Measurements from ENCODE around the gene LRRIQ4.

LRRIQ4 gene

DNA sequence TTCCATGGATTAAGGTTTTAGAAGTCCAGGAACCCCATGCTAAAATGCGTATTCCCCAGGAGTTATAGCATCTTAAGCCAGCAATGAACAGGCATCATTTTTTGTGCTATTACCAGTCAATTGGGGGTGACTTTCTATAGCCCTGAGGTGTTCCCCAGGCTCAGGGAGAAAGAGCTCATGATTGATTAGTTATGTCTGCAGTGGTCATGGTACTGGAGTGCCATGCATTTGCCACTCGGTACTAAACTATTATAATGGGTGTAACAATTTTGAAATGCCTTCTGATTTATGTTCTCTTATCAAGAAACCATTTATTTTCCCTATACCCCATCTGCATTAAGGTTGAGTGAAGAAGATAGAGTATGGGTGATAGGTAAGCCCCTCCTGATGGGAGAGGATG is 45.1 kb downstream of the LRRIQ4 start:
- no peak overlapping the region for H3K27ac Mint-ChIP-seq
- no peaks in the 10 kb centered on the region for H3K9me3 Mint-ChIP-seq
- H3K27me3 Mint-ChIP-seq: peaks cover 2% of the 10 kb centered on the region
- H3K4me3 Mint-ChIP-seq: no peak overlapping the region
- H3K36me3 Mint-ChIP-seq: no peaks in the 10 kb centered on the region
- ATAC-seq (ENCODE audit: low read depth): no peak
- no peaks in the 10 kb centered on the region for H3K4me1 Mint-ChIP-seq
- no peak for DNase-seq (ENCODE audit: low spot score in 2 of 2)

GRCh38 chr3:169861871-169862270 is 49.2 kb downstream of the LRRIQ4 start:
- no peak for ATAC-seq (ENCODE audit: low read depth)
- peaks cover 20% of the 10 kb centered on the region for H3K4me1 Mint-ChIP-seq
- no peak overlapping the region for H3K4me3 Mint-ChIP-seq
- DNase-seq (ENCODE audit: low spot score in 2 of 2): no peak
- H3K27ac Mint-ChIP-seq: no peak overlapping the region
- H3K36me3 Mint-ChIP-seq: no peaks in the 10 kb centered on the region
- no peaks in the 10 kb centered on the region for H3K9me3 Mint-ChIP-seq
- no peaks in the 10 kb centered on the region for H3K27me3 Mint-ChIP-seq

DNA sequence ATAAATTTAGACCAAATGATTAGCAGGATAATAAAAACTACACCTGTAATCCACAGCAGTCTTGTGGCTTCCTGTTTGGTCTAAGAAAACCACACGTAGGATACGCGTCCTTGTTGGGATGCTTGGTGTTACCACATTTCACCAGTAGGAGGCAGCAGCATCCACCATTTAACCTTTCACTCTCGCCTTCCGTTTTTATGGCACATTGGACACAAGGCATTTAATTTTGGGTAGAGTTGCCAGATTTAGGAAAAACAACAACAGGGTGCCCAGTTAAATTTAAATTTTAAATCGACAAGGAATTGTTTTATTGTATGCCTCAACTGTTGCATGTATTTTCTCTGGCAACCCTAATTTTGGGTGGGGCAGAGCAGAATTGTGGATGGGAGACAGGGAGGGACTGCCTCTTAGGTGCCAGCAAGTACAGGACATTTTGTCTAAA is 50.8 kb downstream of the LRRIQ4 start:
- Mint-ChIP-seq H3K27me3 (no peaks in the 10 kb centered on the region), H3K9me3 (no peaks in the 10 kb centered on the region), H3K4me3 (no peak overlapping the region), H3K27ac (no peak overlapping the region), H3K36me3 (no peaks in the 10 kb centered on the region), H3K4me1 (peaks cover 20% of the 10 kb centered on the region)
- DNase-seq (ENCODE audit: low spot score in 2 of 2) (peak; percentile 60 to 74), ATAC-seq (ENCODE audit: low read depth) (peak; percentile 58)

DNA sequence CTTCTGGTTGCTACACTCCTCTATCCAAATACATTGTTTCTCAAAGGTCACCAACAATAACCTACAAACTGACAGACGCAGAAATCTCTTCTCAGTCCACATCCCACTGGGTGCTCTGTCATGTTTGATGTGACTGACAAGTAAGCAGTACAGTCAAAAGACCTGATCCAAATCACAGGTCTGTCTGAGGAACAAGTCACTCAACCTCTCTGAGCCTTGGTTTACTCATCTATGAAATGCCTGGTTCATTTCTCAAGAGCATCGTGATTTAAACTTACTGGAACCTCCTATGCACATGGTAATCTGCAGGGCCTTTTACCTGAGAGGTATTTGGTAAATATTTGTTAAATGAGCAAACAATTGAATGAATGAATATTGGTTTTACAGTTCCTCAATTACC is 51.6 kb downstream of the LRRIQ4 start:
- ATAC-seq (ENCODE audit: low read depth) (no peak), DNase-seq (ENCODE audit: low spot score in 2 of 2) (no peak)
- no peaks in the 10 kb centered on the region for H3K36me3 Mint-ChIP-seq
- H3K27me3 Mint-ChIP-seq: no peaks in the 10 kb centered on the region
- H3K9me3 Mint-ChIP-seq: no peaks in the 10 kb centered on the region
- peaks cover 20% of the 10 kb centered on the region for H3K4me1 Mint-ChIP-seq
- H3K4me3 Mint-ChIP-seq: no peak overlapping the region
- peak overlapping the region; percentile 82 for H3K27ac Mint-ChIP-seq

DNA sequence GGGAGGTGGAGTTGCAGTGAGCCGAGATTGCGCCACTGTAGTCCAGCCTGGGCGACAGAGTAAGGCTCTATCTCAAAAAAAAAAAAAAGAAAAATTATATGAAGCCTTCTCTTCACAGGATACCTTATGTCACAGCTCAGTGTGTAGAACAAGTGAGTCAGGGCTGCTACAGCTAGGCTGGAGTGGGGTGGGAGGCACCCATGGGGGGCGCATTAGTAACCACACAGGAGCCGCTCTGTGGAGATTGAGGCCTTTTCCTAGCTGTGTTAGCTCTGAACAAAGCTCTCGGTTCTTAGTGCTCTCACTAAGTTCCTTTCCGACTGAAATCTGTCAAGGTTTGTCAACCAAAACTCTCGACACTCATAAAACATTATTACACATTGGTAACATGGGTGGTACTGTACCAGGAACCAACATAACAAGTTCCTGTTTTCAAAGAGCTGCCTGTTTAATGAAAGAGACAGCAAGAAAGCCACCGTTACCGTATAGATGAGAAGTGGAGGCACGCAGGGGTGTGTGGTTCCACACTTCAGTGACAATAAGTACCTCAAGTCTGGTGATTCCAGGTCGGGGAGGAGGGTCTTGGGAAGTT is 52.6 kb downstream of the LRRIQ4 start:
- DNase-seq (ENCODE audit: low spot score in 2 of 2) (peak; percentile 18 to 23), ATAC-seq (ENCODE audit: low read depth) (peak; percentile 87)
- no peaks in the 10 kb centered on the region for H3K27me3 Mint-ChIP-seq
- H3K27ac Mint-ChIP-seq: peak overlapping the region; percentile 53
- no peaks in the 10 kb centered on the region for H3K36me3 Mint-ChIP-seq
- H3K4me1 Mint-ChIP-seq: peaks cover 20% of the 10 kb centered on the region
- H3K4me3 Mint-ChIP-seq: peak overlapping the region; percentile 41
- no peaks in the 10 kb centered on the region for H3K9me3 Mint-ChIP-seq

DNA sequence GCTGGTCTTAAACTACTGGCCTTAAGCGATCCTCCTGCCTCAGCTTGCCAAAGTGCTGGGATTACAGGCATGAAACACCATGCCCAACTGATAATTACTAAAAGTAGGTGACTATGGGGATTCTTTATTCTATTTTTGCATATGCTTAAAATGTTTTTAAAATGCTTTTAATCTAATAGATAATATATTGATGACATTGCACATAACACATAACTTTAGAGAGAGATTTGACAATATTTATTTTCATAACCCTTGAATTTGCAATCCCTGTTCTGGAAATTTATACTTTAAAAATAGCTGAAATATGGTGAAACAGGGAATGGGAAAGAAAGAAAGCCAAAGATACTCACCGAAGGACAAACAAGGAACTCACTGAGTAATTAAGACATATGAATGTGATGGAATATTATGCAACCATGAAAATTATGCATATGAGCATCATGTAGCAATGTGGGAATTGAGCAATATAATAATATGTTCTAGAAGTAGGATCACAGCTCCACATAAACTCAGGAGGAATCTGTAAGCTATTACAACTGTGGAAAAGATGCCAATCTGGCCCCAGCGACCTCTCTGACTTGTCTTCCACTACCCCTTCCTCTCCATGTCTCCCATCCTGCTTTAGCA is 55.0 kb downstream of the LRRIQ4 start:
- DNase-seq (ENCODE audit: low spot score in 2 of 2) (no peak), ATAC-seq (ENCODE audit: low read depth) (no peak)
- H3K27me3 Mint-ChIP-seq: no peaks in the 10 kb centered on the region
- H3K9me3 Mint-ChIP-seq: no peaks in the 10 kb centered on the region
- H3K36me3 Mint-ChIP-seq: no peaks in the 10 kb centered on the region
- H3K27ac Mint-ChIP-seq: peak overlapping the region; percentile 28
- no peak overlapping the region for H3K4me3 Mint-ChIP-seq
- peaks cover 26% of the 10 kb centered on the region for H3K4me1 Mint-ChIP-seq

DNA sequence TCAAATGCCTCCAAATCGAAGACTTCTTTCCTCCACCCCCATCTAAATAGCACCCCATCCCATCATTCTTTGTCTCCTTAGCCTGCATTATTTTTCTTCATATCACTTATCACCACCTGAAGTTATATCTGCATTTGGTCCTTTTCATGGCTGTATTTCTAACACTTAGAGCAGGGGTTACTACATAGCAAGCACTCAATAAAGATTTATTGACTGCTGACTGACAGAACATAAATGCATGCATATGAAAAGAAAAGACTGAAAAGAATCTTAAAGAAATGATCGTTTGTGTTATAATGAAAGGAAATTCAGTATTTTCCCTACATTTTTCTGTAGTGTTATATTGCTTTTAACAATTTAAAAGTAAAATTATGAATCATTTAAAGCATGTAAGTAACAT is 55.7 kb downstream of the LRRIQ4 start:
- ATAC-seq (ENCODE audit: low read depth) (no peak), DNase-seq (ENCODE audit: low spot score in 2 of 2) (no peak)
- H3K4me1 Mint-ChIP-seq: peaks cover 24% of the 10 kb centered on the region
- H3K27me3 Mint-ChIP-seq: no peaks in the 10 kb centered on the region
- H3K27ac Mint-ChIP-seq: peak overlapping the region; percentile 28
- H3K4me3 Mint-ChIP-seq: no peak overlapping the region
- H3K36me3 Mint-ChIP-seq: no peaks in the 10 kb centered on the region
- H3K9me3 Mint-ChIP-seq: no peaks in the 10 kb centered on the region

DNA sequence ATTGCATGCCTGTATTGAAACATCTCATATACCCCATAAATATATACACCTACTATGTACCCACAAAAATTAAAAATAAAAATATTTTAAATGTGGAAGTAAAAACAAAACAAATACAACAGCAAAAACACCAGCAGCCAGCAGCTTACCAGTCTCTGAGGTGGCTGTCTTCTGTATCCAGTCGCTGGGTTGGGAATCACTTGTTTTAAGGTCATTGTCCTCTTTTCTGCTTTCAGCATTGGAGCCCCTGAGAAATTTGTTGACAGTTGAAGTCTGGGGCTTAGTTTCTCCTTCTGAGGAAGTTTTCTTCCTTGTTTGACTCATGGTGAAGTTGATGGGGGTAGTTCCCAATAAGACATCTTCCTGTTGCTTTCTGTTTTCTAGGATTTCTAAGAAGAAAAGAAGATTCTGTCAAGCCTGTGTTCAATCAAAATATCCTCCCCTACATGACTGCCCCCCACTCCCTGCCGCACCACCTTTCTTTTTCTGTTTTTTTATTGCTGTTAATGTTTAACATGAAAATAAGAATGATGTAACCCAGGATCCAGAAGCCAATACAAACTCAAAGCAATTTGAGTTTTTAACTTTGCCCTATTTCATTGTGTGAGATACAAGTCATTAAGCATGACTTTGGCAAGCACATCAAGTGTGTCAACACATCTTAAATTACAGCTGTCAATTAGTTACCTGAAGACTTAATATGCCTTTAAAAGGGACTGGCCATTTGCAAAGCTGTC is 57.0 kb downstream of the LRRIQ4 start, which contains the start of gene LRRC31:
Gene LRRC31, minus strand, starts transcription at position 452 of the 737 bp plus-strand sequence. Its CDS starts 128 bp downstream, at position 324.
- ATAC-seq (ENCODE audit: low read depth) (no peak), DNase-seq (ENCODE audit: low spot score in 2 of 2) (no peak)
- Mint-ChIP-seq H3K4me3 (no peak within 1 kb of the TSS), H3K4me1 (peaks cover 16% of the 10 kb centered on the region), H3K27ac (peak within 1 kb of the TSS; percentile 8), H3K36me3 (no peaks in the 10 kb centered on the region), H3K9me3 (no peaks in the 10 kb centered on the region), H3K27me3 (no peaks in the 10 kb centered on the region)

GRCh38 chr3:169871129-169871886 is 58.6 kb downstream of the LRRIQ4 start:
- peaks cover 6% of the 10 kb centered on the region for H3K4me1 Mint-ChIP-seq
- ATAC-seq (ENCODE audit: low read depth): peak; percentile 31
- peak overlapping the region; percentile 1 for H3K27ac Mint-ChIP-seq
- H3K36me3 Mint-ChIP-seq: no peaks in the 10 kb centered on the region
- no peak for DNase-seq (ENCODE audit: low spot score in 2 of 2)
- no peak overlapping the region for H3K4me3 Mint-ChIP-seq
- H3K27me3 Mint-ChIP-seq: no peaks in the 10 kb centered on the region
- H3K9me3 Mint-ChIP-seq: no peaks in the 10 kb centered on the region

GRCh38 chr3:169879013-169879557 is 66.4 kb downstream of the LRRIQ4 start:
- H3K4me1 Mint-ChIP-seq: peaks cover 2% of the 10 kb centered on the region

GRCh38 chr3:169879845-169880575 is 67.3 kb downstream of the LRRIQ4 start:
- no peaks in the 10 kb centered on the region for H3K36me3 Mint-ChIP-seq
- DNase-seq (ENCODE audit: low spot score in 2 of 2) (no peak), ATAC-seq (ENCODE audit: low read depth) (no peak)
- H3K27ac Mint-ChIP-seq: no peak overlapping the region
- peaks cover 2% of the 10 kb centered on the region for H3K9me3 Mint-ChIP-seq
- no peaks in the 10 kb centered on the region for H3K27me3 Mint-ChIP-seq
- H3K4me3 Mint-ChIP-seq: no peak overlapping the region
- H3K4me1 Mint-ChIP-seq: peaks cover 8% of the 10 kb centered on the region

More at GRCh38 chr3:169879013-169879557, 66.4 kb downstream of the LRRIQ4 start:
- no peak overlapping the region for H3K4me3 Mint-ChIP-seq
- no peaks in the 10 kb centered on the region for H3K36me3 Mint-ChIP-seq
- no peaks in the 10 kb centered on the region for H3K27me3 Mint-ChIP-seq
- ATAC-seq (ENCODE audit: low read depth) (no peak), DNase-seq (ENCODE audit: low spot score in 2 of 2) (no peak)
- H3K27ac Mint-ChIP-seq: no peak overlapping the region
- H3K9me3 Mint-ChIP-seq: no peaks in the 10 kb centered on the region

- H3K4me1 Mint-ChIP-seq: peaks cover 8% of the 10 kb centered on the region
- H3K27me3 Mint-ChIP-seq: no peaks in the 10 kb centered on the region
- peaks cover 2% of the 10 kb centered on the region for H3K9me3 Mint-ChIP-seq
- H3K4me3 Mint-ChIP-seq: no peak overlapping the region
- no peak overlapping the region for H3K27ac Mint-ChIP-seq
- ATAC-seq (ENCODE audit: low read depth): no peak
- no peaks in the 10 kb centered on the region for H3K36me3 Mint-ChIP-seq
- no peak for DNase-seq (ENCODE audit: low spot score in 2 of 2)
Measured at GRCh38 chr3:169880576-169881250, 68.0 kb downstream of the LRRIQ4 start.

- Mint-ChIP-seq H3K27ac (no peak overlapping the region), H3K4me1 (peaks cover 6% of the 10 kb centered on the region), H3K9me3 (peaks cover 2% of the 10 kb centered on the region), H3K4me3 (no peak overlapping the region), H3K36me3 (no peaks in the 10 kb centered on the region), H3K27me3 (no peaks in the 10 kb centered on the region)
- no peak for DNase-seq (ENCODE audit: low spot score in 2 of 2)
- ATAC-seq (ENCODE audit: low read depth): no peak
Measured at GRCh38 chr3:169886671-169887070, 74.0 kb downstream of the LRRIQ4 start.

Data from memory B cell (primary cell).